ENCODE measurements around the gene SF3A2. TPM values are rescaled to one million over a fixed set of nuclear protein-coding genes. Genes with fewer than 3 reads are reported as not detected.

SF3A2 gene
- total RNA-seq, 1 experiment from 2014 or later, result 184 TPM

GRCh38 chr19:2250766-2251105 lies 14.1 kb downstream of the SF3A2 start:
- CTCF ChIA-PET, result interaction anchor here (0.8 to 6.2 kb wide), 5 partner anchors 12 to 153 kb away, joined by 4 to 65 read pairs (median 5); partner anchors contain the start of gene PLEKHJ1
- peaks cover 35% of the 10 kb centered on the region for H3K27me3 Mint-ChIP-seq (ENCODE audit: low read depth)

GRCh38 chr19:2251106-2252054 lies 14.8 kb downstream of the SF3A2 start:
- H3K9me3 Mint-ChIP-seq, result no peaks in the 10 kb centered on the region
- H3K36me3 Mint-ChIP-seq, result no peaks in the 10 kb centered on the region
- peaks cover 3% of the 10 kb centered on the region; the same call in 1 of the 2 replicates for H3K4me1 Mint-ChIP-seq
- H3K4me3 Mint-ChIP-seq, result no peak overlapping the region
- no peak for TF ChIP-seq E2F4 (CRISPR knock-in tag; IDR thresholded peaks at IDR 0.05; ENCODE audit: borderline replicate concordance, low read depth)
- TF ChIP-seq ATF3 (CRISPR knock-in tag; conservative IDR thresholded peaks at IDR 0.05), result no peak
- no peak for TF ChIP-seq ZNF219 (CRISPR knock-in tag; IDR thresholded peaks at IDR 0.05; ENCODE audit: borderline replicate concordance)
- DNase-seq (ENCODE audit: low spot score) (no peak), ATAC-seq (no peak)
- ChIA-PET CTCF (interaction anchor here (0.6 to 6.2 kb wide), 9 partner anchors 10 to 100 kb away, joined by 3 to 65 read pairs (median 12); partner anchors contain the start of genes AP3D1 and PLEKHJ1), POLR2A (interaction anchor here (0.8 kb wide), 1 partner anchor 10 kb away, joined by 3 read pairs; no protein-coding TSS in a partner anchor)
- H3K27me3 Mint-ChIP-seq (ENCODE audit: low read depth), result peaks cover 35% of the 10 kb centered on the region
- no peak overlapping the region for H3K27ac Mint-ChIP-seq

More at GRCh38 chr19:2250766-2251105, 14.1 kb downstream of the SF3A2 start:
- Mint-ChIP-seq H3K4me3 (no peak overlapping the region), H3K27ac (no peak overlapping the region), H3K9me3 (no peaks in the 10 kb centered on the region), H3K36me3 (peaks cover 3% of the 10 kb centered on the region), H3K4me1 (peaks cover 3% of the 10 kb centered on the region; the same call in 1 of the 2 replicates)
- ATAC-seq (no peak), DNase-seq (ENCODE audit: low spot score) (no peak)
- POLR2A ChIA-PET, result no interaction called here
- no peak for TF ChIP-seq ATF3 (CRISPR knock-in tag; conservative IDR thresholded peaks at IDR 0.05)
- no peak for TF ChIP-seq AFF4 (CRISPR knock-in tag; IDR thresholded peaks at IDR 0.05; ENCODE audit: borderline replicate concordance)
- TF ChIP-seq ZNF532 (CRISPR knock-in tag; IDR thresholded peaks at IDR 0.05; ENCODE audit: borderline replicate concordance), result no peak
- TF ChIP-seq CREM (CRISPR knock-in tag; IDR thresholded peaks at IDR 0.05), result 0 out of 2 replicates have a peak, but pooled peaks have one; percentile 38
